Dermis blood vessel endothelial cell (primary cell): ENCODE measurements around the gene CAB39. TPM values are rescaled to one million over a fixed set of nuclear protein-coding genes. Genes with fewer than 3 reads are reported as not detected.

Experiments used
- DNase-seq: peaks from one replicate; pipeline ENCODE4 v3.0.0; 2010
- total RNA-seq: library from RNA; depleted of rRNA; stranded (reverse); fragments of >200 nt; gene quantifications from 2 replicates; pipeline ENCODE4 v1.2.3, GENCODE V29; 2014

CAB39 gene
- 71.0 and 97.2 TPM in 2 replicates for total RNA-seq

DNA sequence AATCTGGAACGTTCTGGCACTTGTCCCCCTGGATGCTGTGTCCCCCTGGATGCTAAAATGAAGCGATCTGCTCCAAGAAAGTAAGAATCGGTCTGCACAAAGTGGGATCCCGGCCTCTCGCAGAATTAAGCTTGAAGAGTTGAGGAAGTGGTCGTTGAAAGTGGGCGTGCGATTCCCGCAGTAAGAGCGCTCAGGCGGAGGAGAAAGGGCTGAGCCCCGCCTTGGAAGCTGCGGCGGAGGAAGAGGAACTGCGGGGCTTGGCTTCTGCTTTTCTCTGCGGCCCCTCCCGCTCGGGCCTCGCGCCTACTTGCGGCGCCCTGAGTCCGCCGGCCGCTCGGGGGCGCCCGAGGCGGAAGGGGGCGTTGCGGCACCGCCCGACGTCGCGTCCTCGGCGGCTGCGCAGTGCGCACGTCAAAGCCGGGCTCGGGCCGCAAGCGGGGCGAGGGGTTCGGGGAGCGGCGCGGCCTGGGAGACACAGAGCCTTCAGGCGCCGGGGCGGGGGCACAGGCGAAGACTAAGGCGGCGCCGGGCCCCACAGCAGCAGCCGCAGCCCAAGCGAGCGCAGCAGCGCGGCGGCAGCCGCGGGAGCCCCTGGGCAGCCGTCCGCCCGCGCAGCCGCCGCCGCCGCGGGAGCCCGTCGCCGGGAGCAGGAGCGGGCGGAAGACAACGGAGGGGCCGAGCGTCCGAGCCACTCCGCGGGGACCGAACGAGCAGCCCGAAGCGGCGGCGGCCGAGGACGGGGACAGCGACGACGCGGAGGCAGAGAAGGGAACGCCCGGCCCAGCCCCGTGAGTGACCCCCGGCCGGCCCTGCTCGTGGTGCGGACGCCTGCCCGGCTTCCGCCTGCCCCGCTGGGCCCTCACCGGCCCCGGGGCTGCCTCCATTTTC, at the start of gene CAB39:
Gene CAB39 (plus strand): TSS at position 400 of the 888 bp plus-strand sequence. CDS start 47,160 bp downstream, outside the sequence.
- DNase-seq, result peak; percentile 94

GRCh38 chr2:230664128-230664527, 48.5 kb upstream of the CAB39 start:
- no peak for DNase-seq

DNA sequence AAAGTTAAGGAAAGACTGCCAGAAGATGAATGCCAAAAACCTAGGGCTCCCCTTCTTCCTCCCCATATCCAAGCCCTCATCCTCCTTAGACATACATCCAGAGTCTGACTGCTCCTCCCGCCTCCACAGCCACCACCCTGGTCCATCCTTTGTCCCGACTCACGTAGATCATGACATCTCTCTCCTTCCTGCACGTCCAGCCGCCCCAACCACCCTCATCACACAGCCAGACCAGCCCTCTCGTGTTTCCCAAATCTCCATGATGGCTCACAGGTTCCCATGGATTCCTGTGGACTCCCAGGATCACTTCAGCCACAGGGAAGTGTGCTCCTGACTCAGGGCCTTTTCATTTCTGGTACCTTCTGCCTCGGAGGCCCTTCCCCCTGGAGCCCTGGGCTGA, 47.8 kb upstream of the CAB39 start:
- no peak for DNase-seq

GRCh38 chr2:230665263-230665691, 47.4 kb upstream of the CAB39 start:
- no peak for DNase-seq

- DNase-seq, result no peak
Measured at GRCh38 chr2:230666446-230666845, 46.2 kb upstream of the CAB39 start.

GRCh38 chr2:230666885-230667712, 45.5 kb upstream of the CAB39 start:
- DNase-seq, result no peak

DNA sequence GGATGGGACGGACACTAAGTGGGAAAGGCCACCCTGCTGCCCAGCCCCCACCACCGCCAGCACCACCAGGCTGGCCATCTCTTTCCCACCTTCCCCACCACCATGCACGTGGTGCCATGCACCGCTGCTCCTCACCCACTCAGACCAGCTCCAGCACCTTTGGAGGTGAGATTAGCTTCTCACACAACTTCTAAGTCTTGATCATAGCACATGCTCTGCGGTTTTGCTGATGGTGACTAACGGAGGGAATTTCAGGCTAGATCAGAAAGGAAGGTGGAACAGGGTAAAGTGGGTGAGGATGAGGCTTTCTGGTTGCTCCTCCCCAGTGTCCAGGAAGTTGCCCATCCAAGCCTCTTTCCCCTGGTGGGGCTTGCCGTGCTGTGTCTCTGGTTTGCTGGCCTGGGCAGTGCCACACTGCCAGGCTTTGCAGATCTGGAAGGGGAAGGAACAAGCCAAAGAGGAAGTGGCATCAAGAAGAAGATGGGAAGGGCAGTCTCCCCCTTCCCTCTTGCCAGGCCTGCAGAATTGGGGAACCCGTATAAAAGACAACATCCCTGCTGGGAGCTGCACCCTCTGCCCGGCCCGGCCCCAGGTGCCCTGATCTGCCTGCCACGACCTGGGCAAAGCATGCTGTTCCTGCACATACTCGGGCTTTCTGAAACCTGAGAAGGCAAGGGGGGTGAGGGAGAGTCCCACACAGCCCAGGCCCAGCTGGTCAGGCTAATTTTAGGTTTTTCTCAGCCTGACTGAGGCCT, 44.3 kb upstream of the CAB39 start:
- DNase-seq, result no peak

- DNase-seq, result no peak
Measured at GRCh38 chr2:230668939-230669303, 43.7 kb upstream of the CAB39 start.

GRCh38 chr2:230669386-230669950, 43.2 kb upstream of the CAB39 start:
- no peak for DNase-seq

GRCh38 chr2:230671117-230671516, 41.5 kb upstream of the CAB39 start:
- peak; percentile 40 for DNase-seq

DNA sequence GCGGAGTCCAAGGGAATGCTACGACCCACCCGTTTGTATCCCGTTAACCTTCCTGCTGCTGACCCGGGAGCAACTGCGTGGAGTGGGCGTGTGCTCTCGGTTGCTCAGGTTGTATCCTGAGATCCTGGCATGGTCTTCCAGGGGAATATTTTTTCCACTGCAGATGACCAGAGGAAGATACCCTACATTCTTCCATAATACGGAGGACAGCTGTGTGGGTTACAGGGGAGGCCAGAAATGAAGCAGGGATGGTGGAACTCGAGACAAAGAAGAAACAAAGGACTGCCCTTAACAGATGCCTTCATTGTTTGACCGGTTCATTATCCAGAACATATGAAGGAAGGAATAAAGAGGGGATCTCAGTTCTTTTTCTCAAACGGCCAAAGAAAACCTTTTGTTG, 39.8 kb upstream of the CAB39 start:
- no peak for DNase-seq

- no peak for DNase-seq
Measured at GRCh38 chr2:230674401-230674800, 38.2 kb upstream of the CAB39 start.

DNA sequence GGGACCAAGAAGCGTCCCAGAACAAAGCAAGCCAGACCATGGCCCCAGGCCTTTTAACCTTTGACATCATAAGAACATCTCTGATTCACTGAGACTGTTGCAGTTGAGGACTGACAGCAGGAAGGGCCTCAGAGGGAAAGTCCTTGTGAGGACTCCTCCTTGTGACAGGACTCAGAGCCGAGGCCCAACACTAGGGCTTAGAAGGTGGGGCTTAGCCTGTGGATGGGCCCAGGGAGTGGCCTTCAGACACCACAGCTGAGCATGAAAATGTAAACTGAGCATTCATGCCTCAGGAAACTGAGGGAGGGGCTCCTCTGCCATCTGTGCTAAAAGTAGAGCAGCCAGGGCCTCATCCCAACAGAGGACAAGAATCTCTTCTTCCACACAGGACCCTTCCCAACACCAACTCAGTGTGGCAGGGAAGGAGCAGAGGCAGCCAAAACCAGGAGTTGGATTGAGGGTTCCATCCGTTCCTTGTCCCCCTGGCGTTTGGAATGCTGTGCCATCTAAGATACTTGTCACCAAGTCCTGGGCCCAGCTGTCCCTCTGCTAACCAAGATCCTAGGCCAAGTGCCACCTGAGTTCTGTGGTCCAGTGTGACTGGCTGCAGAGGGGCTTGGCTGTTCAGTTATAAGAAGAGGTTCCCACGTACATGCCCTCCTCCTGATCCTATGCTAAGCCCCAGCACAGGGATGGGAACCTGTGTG, 37.5 kb upstream of the CAB39 start:
- DNase-seq, result no peak

- DNase-seq, result no peak
Measured at GRCh38 chr2:230676546-230676945, 36.1 kb upstream of the CAB39 start.

DNA sequence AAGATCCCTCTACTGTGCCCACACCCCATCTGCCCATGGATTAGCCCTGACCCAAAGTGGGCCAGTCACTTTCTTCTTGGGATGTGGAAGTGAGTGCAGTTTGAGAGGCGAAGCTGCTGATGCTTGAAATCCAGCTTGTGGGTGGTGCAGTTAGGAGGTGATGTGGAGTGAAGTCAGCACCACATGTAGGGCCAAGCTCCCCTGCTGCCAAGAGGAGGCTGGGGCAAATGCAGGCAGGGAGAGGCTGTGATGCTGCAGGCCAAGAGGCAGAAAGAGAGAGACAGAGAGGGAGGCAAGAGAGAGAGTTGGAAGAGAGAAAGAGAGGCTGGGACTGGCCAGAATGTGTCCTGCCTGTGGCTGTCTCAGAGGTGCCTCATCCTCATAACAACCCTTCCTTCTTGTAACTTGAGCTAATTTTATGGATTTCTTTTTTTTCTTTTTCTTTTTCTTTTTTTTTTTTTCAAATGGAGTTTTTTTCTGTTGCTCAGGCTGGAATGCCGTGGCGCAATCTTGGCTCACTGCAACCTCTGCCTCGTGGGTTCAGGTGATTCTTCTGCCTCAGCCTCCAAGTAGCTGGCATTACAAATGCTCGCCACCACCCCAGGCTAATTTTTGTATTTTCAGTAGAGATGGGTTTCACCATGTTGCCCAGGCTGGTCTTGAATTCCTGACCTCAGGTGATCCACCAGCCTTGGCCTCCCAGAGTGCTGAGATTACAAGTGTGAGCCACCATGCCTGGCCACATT, 35.3 kb upstream of the CAB39 start:
- no peak for DNase-seq

DNA sequence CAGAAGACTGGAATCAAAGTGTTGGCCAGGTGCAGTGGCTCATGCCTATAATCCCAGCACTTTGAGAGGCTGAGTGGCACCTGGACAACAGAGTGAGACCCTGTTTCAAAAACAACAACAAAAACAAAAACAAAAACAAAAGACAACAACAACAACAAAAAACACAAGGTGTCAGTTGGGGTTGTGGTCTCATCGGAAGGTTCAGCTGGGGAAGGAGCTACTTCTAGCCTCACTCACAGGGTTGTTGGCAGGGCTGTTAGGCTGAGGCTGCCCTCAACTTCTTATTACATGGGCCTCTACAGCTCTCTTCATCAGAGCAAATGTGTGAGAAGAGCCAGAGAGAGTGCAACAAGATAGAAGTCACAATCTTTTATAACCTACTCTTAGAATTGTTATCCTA, 34.6 kb upstream of the CAB39 start:
- no peak for DNase-seq

DNA sequence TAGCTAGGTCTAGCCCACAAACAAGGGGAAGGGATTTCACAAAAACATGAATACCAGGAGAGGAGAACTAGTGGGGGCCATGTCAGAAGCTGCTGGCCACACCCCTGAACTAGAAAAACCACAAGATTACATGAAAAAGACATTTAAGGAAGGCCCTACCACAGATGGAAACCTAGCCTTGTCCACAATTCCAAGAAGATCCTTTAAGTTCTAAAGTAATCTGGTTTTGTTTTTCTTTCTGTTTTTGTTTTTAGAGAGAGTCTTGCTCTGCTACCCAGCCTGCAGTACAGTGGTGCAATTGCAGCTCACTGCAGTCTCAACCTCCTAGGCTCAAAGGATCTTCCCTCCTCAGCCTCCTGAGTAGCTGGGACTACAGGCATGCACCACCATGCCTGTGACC, 34.2 kb upstream of the CAB39 start:
- no peak for DNase-seq

- no peak for DNase-seq
Measured at GRCh38 chr2:230680463-230681170, 32.0 kb upstream of the CAB39 start.

- DNase-seq, result no peak
Measured at GRCh38 chr2:230681171-230681545, 31.5 kb upstream of the CAB39 start.

DNA sequence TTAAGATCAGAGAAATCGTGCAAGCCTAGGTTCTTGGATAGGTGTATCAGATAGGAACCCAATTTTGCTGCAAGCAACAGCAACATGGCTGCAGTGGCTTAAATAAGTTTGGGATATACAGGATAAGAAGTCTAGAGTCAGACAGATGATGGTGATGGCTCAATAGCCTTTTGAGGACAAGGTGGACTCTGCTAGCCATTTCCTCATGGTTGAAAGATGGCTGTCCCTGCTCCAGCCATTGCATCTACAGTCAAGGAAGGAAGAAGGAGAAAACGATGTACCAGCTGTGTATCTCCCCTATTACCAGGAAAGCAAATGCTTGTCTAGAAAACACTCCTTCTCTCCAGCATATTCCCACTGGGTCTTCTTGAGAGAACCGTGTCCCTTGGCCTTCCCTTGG, 30.1 kb upstream of the CAB39 start:
- no peak for DNase-seq
